ENCODE results near the gene ATRNL1.

ATRNL1 gene

GRCh38 chr10:115884331-115884730 is 791.2 kb downstream of the ATRNL1 start:
- ATAC-seq (ENCODE audit: low read depth) (no peak), DNase-seq (ENCODE audit: low spot score) (no peak)
- no peak for TF ChIP-seq CTCF (IDR thresholded peaks at IDR 0.05; ENCODE audit: poor library complexity, severe bottlenecking)
- no peak overlapping the region for H3K27ac ChIP-seq (ENCODE audit: poor library complexity, severe bottlenecking)
- no peak overlapping the region for H3K4me3 ChIP-seq (ENCODE audit: severe bottlenecking)
- H3K9me3 ChIP-seq (ENCODE audit: severe bottlenecking) = no peaks in the 10 kb centered on the region
- H3K4me1 ChIP-seq (ENCODE audit: insufficient read depth, poor library complexity, severe bottlenecking) = no peaks in the 10 kb centered on the region
- no peaks in the 10 kb centered on the region for H3K36me3 ChIP-seq (ENCODE audit: low read depth)
- no peaks in the 10 kb centered on the region for H3K27me3 ChIP-seq (ENCODE audit: insufficient read depth, poor library complexity, severe bottlenecking)

GRCh38 chr10:115895166-115895565 is 802.0 kb downstream of the ATRNL1 start:
- Histone ChIP-seq H3K4me1 (ENCODE audit: insufficient read depth, poor library complexity, severe bottlenecking) (no peaks in the 10 kb centered on the region), H3K27ac (ENCODE audit: poor library complexity, severe bottlenecking) (no peak overlapping the region), H3K27me3 (ENCODE audit: insufficient read depth, poor library complexity, severe bottlenecking) (peaks cover 31% of the 10 kb centered on the region), H3K9me3 (ENCODE audit: severe bottlenecking) (no peaks in the 10 kb centered on the region), H3K36me3 (ENCODE audit: low read depth) (no peaks in the 10 kb centered on the region), H3K4me3 (ENCODE audit: severe bottlenecking) (no peak overlapping the region)
- DNase-seq (ENCODE audit: low spot score) (no peak), ATAC-seq (ENCODE audit: low read depth) (no peak)
- no peak for TF ChIP-seq CTCF (IDR thresholded peaks at IDR 0.05; ENCODE audit: poor library complexity, severe bottlenecking)

- peak; percentile 10 for TF ChIP-seq CTCF (IDR thresholded peaks at IDR 0.05; ENCODE audit: poor library complexity, severe bottlenecking)
- no peak overlapping the region for H3K4me3 ChIP-seq (ENCODE audit: severe bottlenecking)
- no peaks in the 10 kb centered on the region for H3K4me1 ChIP-seq (ENCODE audit: insufficient read depth, poor library complexity, severe bottlenecking)
- no peak overlapping the region for H3K27ac ChIP-seq (ENCODE audit: poor library complexity, severe bottlenecking)
- H3K9me3 ChIP-seq (ENCODE audit: severe bottlenecking) = no peaks in the 10 kb centered on the region
- no peak for DNase-seq (ENCODE audit: low spot score)
- H3K36me3 ChIP-seq (ENCODE audit: low read depth) = no peaks in the 10 kb centered on the region
- ATAC-seq (ENCODE audit: low read depth) = 0 out of 3 replicates have a peak, but pooled peaks have one; percentile 25
- peaks cover 12% of the 10 kb centered on the region for H3K27me3 ChIP-seq (ENCODE audit: insufficient read depth, poor library complexity, severe bottlenecking)
These were observed 805.1 kb downstream of the ATRNL1 start for GRCh38 chr10:115898242-115898641.

GRCh38 chr10:115902596-115902995 is 809.4 kb downstream of the ATRNL1 start:
- no peaks in the 10 kb centered on the region for H3K27me3 ChIP-seq (ENCODE audit: insufficient read depth, poor library complexity, severe bottlenecking)
- DNase-seq (ENCODE audit: low spot score) (no peak), ATAC-seq (ENCODE audit: low read depth) (no peak)
- no peak for TF ChIP-seq CTCF (IDR thresholded peaks at IDR 0.05; ENCODE audit: poor library complexity, severe bottlenecking)
- H3K27ac ChIP-seq (ENCODE audit: poor library complexity, severe bottlenecking) = no peak overlapping the region
- no peak overlapping the region for H3K4me3 ChIP-seq (ENCODE audit: severe bottlenecking)
- H3K4me1 ChIP-seq (ENCODE audit: insufficient read depth, poor library complexity, severe bottlenecking) = no peaks in the 10 kb centered on the region
- no peaks in the 10 kb centered on the region for H3K36me3 ChIP-seq (ENCODE audit: low read depth)
- no peaks in the 10 kb centered on the region for H3K9me3 ChIP-seq (ENCODE audit: severe bottlenecking)

- Histone ChIP-seq H3K27me3 (ENCODE audit: insufficient read depth, poor library complexity, severe bottlenecking) (no peaks in the 10 kb centered on the region), H3K36me3 (ENCODE audit: low read depth) (no peaks in the 10 kb centered on the region), H3K27ac (ENCODE audit: poor library complexity, severe bottlenecking) (no peak overlapping the region), H3K4me1 (ENCODE audit: insufficient read depth, poor library complexity, severe bottlenecking) (no peaks in the 10 kb centered on the region), H3K4me3 (ENCODE audit: severe bottlenecking) (no peak overlapping the region), H3K9me3 (ENCODE audit: severe bottlenecking) (no peaks in the 10 kb centered on the region)
- no peak for DNase-seq (ENCODE audit: low spot score)
- no peak for TF ChIP-seq CTCF (IDR thresholded peaks at IDR 0.05; ENCODE audit: poor library complexity, severe bottlenecking)
- no peak for ATAC-seq (ENCODE audit: low read depth)
These were observed 810.0 kb downstream of the ATRNL1 start for GRCh38 chr10:115903207-115903606.

Data from RWPE2 (cell line).